Urinary bladder (tissue), 4 donors: ENCODE data around the gene SMARCA2. TPM values are rescaled to one million over a fixed set of nuclear protein-coding genes. Genes with fewer than 3 reads are reported as not detected.

Experiments used
- DNase-seq: peaks from one replicate; pipeline ENCODE4 v3.0.0-alpha.2; 2015; ENCODE audit errors: extremely low spot score
- H3K27ac ChIP-seq: one replicate; pipeline ENCODE4 v1.5.1; 2013; ENCODE audit warnings: low read depth, mild to moderate bottlenecking, moderate library complexity
- H3K36me3 ChIP-seq: one replicate; pipeline ENCODE4 v1.6.1; 2013; ENCODE audit warnings: mild to moderate bottlenecking, moderate library complexity; ENCODE audit not compliant: insufficient read depth
- H3K4me1 ChIP-seq: one replicate; pipeline ENCODE4 v1.6.1; 2013; ENCODE audit warnings: mild to moderate bottlenecking, moderate library complexity; ENCODE audit not compliant: insufficient read depth
- H3K4me3 ChIP-seq: one replicate; pipeline ENCODE4 v1.5.1; 2013; ENCODE audit warnings: low read depth, low read length
- WGBS: extraction: QIAGEN DNeasy Blood & Tissue Kit; methylation state at CpG from one replicate; pipeline ENCODE4 v1.1.7; 2013; 5-methylcytosine and 5-hydroxymethylcytosine counted together
- polyA plus RNA-seq: library from polyadenylated mRNA; stranded (reverse); fragments of 200-250 nt; gene quantifications from one replicate; pipeline ENCODE4 v1.2.3, GENCODE V29; 2013
- total RNA-seq: library from RNA; depleted of rRNA; stranded (reverse); fragments of >200 nt; gene quantifications from one replicate; pipeline ENCODE4 v1.2.3, GENCODE V29; 2014
- donor health status: healthy with polysubstance abuse.
- donor health status: healthy.

The SMARCA2 gene
- total and polyA plus RNA-seq, 2 donors: 73.2 to 183 TPM

GRCh38 chr9:1996156-1996555, 19.0 kb upstream of the SMARCA2 start:
- no peak for DNase-seq
- WGBS: 88% methylated on average over 6 of the region's 6 CpGs
- Histone ChIP-seq H3K36me3 (no peaks in the 10 kb centered on the region), H3K4me1 (no peaks in the 10 kb centered on the region), H3K4me3 (no peak overlapping the region), H3K27ac (no peak overlapping the region)

- 84% methylated on average over 2 of the region's 2 CpGs for WGBS
- H3K36me3 ChIP-seq: no peaks in the 10 kb centered on the region
- H3K4me1 ChIP-seq: no peaks in the 10 kb centered on the region
- no peak for DNase-seq
- H3K27ac ChIP-seq: no peak overlapping the region
- no peak overlapping the region for H3K4me3 ChIP-seq
These were observed 17.5 kb upstream of the SMARCA2 start for GRCh38 chr9:1997646-1998045.

GRCh38 chr9:1998111-1998510, 17.0 kb upstream of the SMARCA2 start:
- no peak for DNase-seq
- H3K27ac ChIP-seq: no peak overlapping the region
- no peaks in the 10 kb centered on the region for H3K36me3 ChIP-seq
- H3K4me1 ChIP-seq: no peaks in the 10 kb centered on the region
- no peak overlapping the region for H3K4me3 ChIP-seq
- WGBS: 82% methylated on average over 2 of the region's 2 CpGs

- 96% methylated on average over 3 of the region's 3 CpGs for WGBS
- H3K27ac ChIP-seq: no peak overlapping the region
- DNase-seq: no peak
- no peaks in the 10 kb centered on the region for H3K36me3 ChIP-seq
- H3K4me3 ChIP-seq: no peak overlapping the region
- no peaks in the 10 kb centered on the region for H3K4me1 ChIP-seq
These were observed 14.8 kb upstream of the SMARCA2 start for GRCh38 chr9:2000314-2000713.

- 91% methylated on average over 2 of the region's 2 CpGs for WGBS
- no peak overlapping the region for H3K4me3 ChIP-seq
- no peak for DNase-seq
- no peaks in the 10 kb centered on the region for H3K36me3 ChIP-seq
- H3K27ac ChIP-seq: no peak overlapping the region
- no peaks in the 10 kb centered on the region for H3K4me1 ChIP-seq
These were observed 6.8 kb upstream of the SMARCA2 start for GRCh38 chr9:2008372-2008771.

- Histone ChIP-seq H3K36me3 (no peaks in the 10 kb centered on the region), H3K27ac (no peak overlapping the region), H3K4me1 (no peaks in the 10 kb centered on the region), H3K4me3 (no peak overlapping the region)
- WGBS: 90% methylated on average over 4 of the region's 4 CpGs
- DNase-seq: no peak
These were observed 2.8 kb upstream of the SMARCA2 start for GRCh38 chr9:2012347-2012746.

- Histone ChIP-seq H3K27ac (peak overlapping the region; percentile 3), H3K4me1 (no peaks in the 10 kb centered on the region), H3K4me3 (peak overlapping the region; percentile 88), H3K36me3 (no peaks in the 10 kb centered on the region)
- no peak for DNase-seq
- 12% methylated on average over 13 of the region's 13 CpGs for WGBS
These were observed 1.2 kb upstream of the SMARCA2 start for GRCh38 chr9:2013743-2014475.

- peak overlapping the region; percentile 96 for H3K27ac ChIP-seq
- under 1% methylated on average over 59 of the region's 59 CpGs for whole genome bisulfite sequencing
- no peaks in the 10 kb centered on the region for H3K36me3 ChIP-seq
- H3K4me1 ChIP-seq: no peaks in the 10 kb centered on the region
- H3K4me3 ChIP-seq: peak overlapping the region; percentile 88
- no peak for DNase-seq
These were observed 647 bp downstream of the SMARCA2 start for GRCh38 chr9:2015581-2016407.

- no peak for DNase-seq
- under 1% methylated on average over 85 of the region's 85 CpGs for WGBS
- peak overlapping the region; percentile 96 for H3K27ac ChIP-seq
- no peaks in the 10 kb centered on the region for H3K4me1 ChIP-seq
- H3K4me3 ChIP-seq: peak overlapping the region; percentile 88
- H3K36me3 ChIP-seq: no peaks in the 10 kb centered on the region
These were observed 1.5 kb downstream of the SMARCA2 start for GRCh38 chr9:2016408-2017330.

- no peak for DNase-seq
- H3K36me3 ChIP-seq: no peaks in the 10 kb centered on the region
- no peaks in the 10 kb centered on the region for H3K4me1 ChIP-seq
- under 1% methylated on average over 81 of the region's 81 CpGs for WGBS
- peak overlapping the region; percentile 96 for H3K27ac ChIP-seq
- peak overlapping the region; percentile 88 for H3K4me3 ChIP-seq
These were observed 2.4 kb downstream of the SMARCA2 start for GRCh38 chr9:2017331-2018161.

GRCh38 chr9:2018162-2018643, 3.1 kb downstream of the SMARCA2 start:
- H3K27ac ChIP-seq: peak overlapping the region; percentile 96
- no peak for DNase-seq
- no peaks in the 10 kb centered on the region for H3K36me3 ChIP-seq
- H3K4me3 ChIP-seq: peak overlapping the region; percentile 88
- peaks cover 2% of the 10 kb centered on the region for H3K4me1 ChIP-seq
- WGBS: 7% methylated on average over 7 of the region's 7 CpGs

GRCh38 chr9:2018764-2019558, 3.8 kb downstream of the SMARCA2 start:
- peaks cover 2% of the 10 kb centered on the region for H3K4me1 ChIP-seq
- no peak overlapping the region for H3K27ac ChIP-seq
- WGBS: 51% methylated on average over 6 of the region's 6 CpGs
- DNase-seq: no peak
- H3K4me3 ChIP-seq: peak overlapping the region; percentile 88
- H3K36me3 ChIP-seq: no peaks in the 10 kb centered on the region
